NOMO-1 treated with dmso at 0.1 percent for 144 hours (cell line): ENCODE data around the gene RAPGEF4.
A peak's percentile ranks its signal among the peaks of the same experiment; 100 is the strongest.
"Not testable (repeated sequence)": the region's sequence is repeated elsewhere in the genome, so short reads cannot be mapped to it uniquely, and the experiment has no call there.

ENCODE experiments used
- DNase-seq: peaks from one replicate; lab custom pipeline; 2025; ENCODE audit not compliant: unreplicated experiment; lab: John Stamatoyannopoulos, UW

Gene RAPGEF4

GRCh38 chr2:172770887-172771286 lies 35.2 kb downstream of the RAPGEF4 start:
- no peak for DNase-seq

GRCh38 chr2:172772633-172773032 lies 37.0 kb downstream of the RAPGEF4 start:
- no peak for DNase-seq

GRCh38 chr2:172774302-172774701 lies 38.7 kb downstream of the RAPGEF4 start:
- no peak for DNase-seq

GRCh38 chr2:172775319-172775718 lies 39.7 kb downstream of the RAPGEF4 start:
- DNase-seq: no peak

- no peak for DNase-seq
These were observed 41.8 kb downstream of the RAPGEF4 start for GRCh38 chr2:172777431-172777830.

GRCh38 chr2:172782506-172783164 lies 47.0 kb downstream of the RAPGEF4 start:
- DNase-seq: no peak

GRCh38 chr2:172783165-172783898 lies 47.7 kb downstream of the RAPGEF4 start:
- no peak for DNase-seq

GRCh38 chr2:172788871-172789270 lies 53.2 kb downstream of the RAPGEF4 start:
- DNase-seq: no peak

- DNase-seq: peak; percentile 39
These were observed 54.8 kb downstream of the RAPGEF4 start for GRCh38 chr2:172790404-172790803.

- DNase-seq: no peak
These were observed 56.3 kb downstream of the RAPGEF4 start for GRCh38 chr2:172791953-172792352.

- no peak for DNase-seq
These were observed 57.1 kb downstream of the RAPGEF4 start for GRCh38 chr2:172792711-172793110.

- not testable (repeated sequence) for DNase-seq
These were observed 67.7 kb downstream of the RAPGEF4 start for GRCh38 chr2:172803308-172803707.

- no peak for DNase-seq
These were observed 68.8 kb downstream of the RAPGEF4 start for GRCh38 chr2:172804423-172804822.

GRCh38 chr2:172806493-172806892 lies 70.8 kb downstream of the RAPGEF4 start:
- peak; percentile 0 for DNase-seq

- no peak for DNase-seq
These were observed 71.4 kb downstream of the RAPGEF4 start for GRCh38 chr2:172806996-172807395.

GRCh38 chr2:172808156-172808555 lies 72.5 kb downstream of the RAPGEF4 start:
- DNase-seq: no peak

- no peak for DNase-seq
These were observed 75.4 kb downstream of the RAPGEF4 start for GRCh38 chr2:172811027-172811426.

GRCh38 chr2:172812158-172812744 lies 76.6 kb downstream of the RAPGEF4 start:
- no peak for DNase-seq

GRCh38 chr2:172813314-172813888 lies 77.8 kb downstream of the RAPGEF4 start:
- no peak for DNase-seq

- no peak for DNase-seq
These were observed 81.8 kb downstream of the RAPGEF4 start for GRCh38 chr2:172817411-172817810.

- DNase-seq: no peak
These were observed 84.3 kb downstream of the RAPGEF4 start for GRCh38 chr2:172819943-172820342.
